T-helper 2 cell treated with Interferon-gamma antibody and Interleukin-4, amounts not matched to agents 5 μg/mL and 100 μg/mL, for 36 hours (primary cell): ENCODE measurements around the gene RIC8A.
"Not testable (repeated sequence)": the region's sequence is repeated elsewhere in the genome, so short reads cannot be mapped to it uniquely, and the experiment has no call there.

Source experiments
- DNase-seq: peaks from one replicate; pipeline ENCODE4 v3.0.0; 2021; ENCODE audit warnings: low spot score
- H3K27ac Mint-ChIP-seq: one replicate; pipeline ENCODE4 v1.8.0; 2021; ENCODE audit warnings: mild to moderate bottlenecking, mixed read lengths
- H3K27me3 Mint-ChIP-seq: one replicate; pipeline ENCODE4 v1.8.0; 2021; ENCODE audit warnings: low read depth, mixed read lengths
- H3K36me3 Mint-ChIP-seq: one replicate; pipeline ENCODE4 v1.8.0; 2021; ENCODE audit warnings: low read depth, mixed read lengths
- H3K4me1 Mint-ChIP-seq: one replicate; pipeline ENCODE4 v1.8.0; 2021; ENCODE audit warnings: low read depth, mixed read lengths
- H3K4me3 Mint-ChIP-seq: one replicate; pipeline ENCODE4 v1.8.0; 2022; ENCODE audit warnings: mild to moderate bottlenecking, moderate library complexity, mixed read lengths
- H3K9me3 Mint-ChIP-seq: one replicate; pipeline ENCODE4 v1.8.0; 2021; ENCODE audit warnings: mixed read lengths

The RIC8A gene

DNA sequence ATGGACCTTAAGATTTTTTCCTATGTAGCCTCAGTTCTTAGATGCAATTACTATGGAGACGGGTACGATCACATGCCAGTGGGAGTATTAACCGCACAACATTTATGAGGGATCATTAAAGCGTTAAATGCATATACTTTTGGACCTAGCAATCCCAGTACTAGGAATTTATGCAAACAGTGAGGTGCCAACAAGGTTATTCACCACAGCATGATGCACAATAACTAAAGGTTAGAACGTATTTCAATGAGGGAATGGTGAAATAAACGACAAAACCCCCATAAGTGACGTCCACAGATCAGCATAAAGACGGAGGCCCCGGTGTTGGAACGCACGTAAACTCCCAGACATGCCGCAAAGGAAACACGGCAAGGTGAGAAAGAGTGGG lies 28.1 kb downstream of the RIC8A start:
- no peaks in the 10 kb centered on the region for H3K27me3 Mint-ChIP-seq
- DNase-seq, result no peak
- H3K4me1 Mint-ChIP-seq, result peaks cover 31% of the 10 kb centered on the region
- peak overlapping the region; percentile 85 for H3K27ac Mint-ChIP-seq
- H3K36me3 Mint-ChIP-seq, result peaks cover 9% of the 10 kb centered on the region
- peak overlapping the region; percentile 90 for H3K4me3 Mint-ChIP-seq
- no peaks in the 10 kb centered on the region for H3K9me3 Mint-ChIP-seq

DNA sequence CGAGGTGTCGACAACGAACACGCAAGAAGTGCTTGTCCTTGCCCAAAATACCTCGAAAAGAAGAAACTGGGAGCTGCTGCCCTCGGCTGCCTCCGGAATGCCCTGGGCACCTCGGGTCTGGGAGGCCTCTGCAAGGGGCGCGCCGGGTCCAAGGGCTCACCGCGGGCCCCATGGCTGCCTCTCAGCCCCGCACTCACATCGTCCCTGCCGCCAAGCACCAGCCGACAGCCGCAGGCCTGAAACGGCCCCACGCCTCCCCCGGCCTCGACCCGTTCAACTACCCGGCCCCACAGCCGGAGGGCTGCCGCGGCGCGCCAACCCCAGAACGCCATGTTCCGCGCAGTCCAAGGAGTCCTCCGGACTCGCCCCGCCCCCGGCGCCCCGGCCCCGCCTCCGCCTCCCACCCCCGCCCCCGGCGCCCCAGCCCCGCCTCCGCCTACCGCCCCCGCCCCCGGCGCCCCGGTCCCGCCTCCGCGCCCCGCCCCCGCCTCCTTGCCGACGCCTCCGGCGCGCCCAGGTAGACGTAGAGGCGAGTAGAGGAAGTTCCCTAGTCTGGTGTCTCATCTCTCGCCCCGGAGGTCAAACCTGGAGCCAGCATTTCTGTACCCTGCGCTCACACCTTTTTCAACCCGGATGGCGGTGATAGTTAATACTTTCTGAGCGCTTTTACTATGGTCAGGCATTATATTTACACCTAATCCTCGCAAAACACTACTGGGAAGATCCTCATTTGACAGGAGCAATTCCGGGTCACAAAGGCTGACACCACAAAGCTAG lies 28.7 kb downstream of the RIC8A start, which contains the start of gene SIRT3:
Gene SIRT3, minus strand, starts transcription at position 346 of the 777 bp plus-strand sequence. Its CDS starts 14 bp downstream, at position 332.
- Mint-ChIP-seq H3K9me3 (no peaks in the 10 kb centered on the region), H3K27ac (peak within 1 kb of the TSS; percentile 99), H3K4me1 (peaks cover 32% of the 10 kb centered on the region), H3K27me3 (no peaks in the 10 kb centered on the region), H3K4me3 (peak within 1 kb of the TSS; percentile 98), H3K36me3 (peaks cover 11% of the 10 kb centered on the region)
- peak; percentile 77 for DNase-seq

DNA sequence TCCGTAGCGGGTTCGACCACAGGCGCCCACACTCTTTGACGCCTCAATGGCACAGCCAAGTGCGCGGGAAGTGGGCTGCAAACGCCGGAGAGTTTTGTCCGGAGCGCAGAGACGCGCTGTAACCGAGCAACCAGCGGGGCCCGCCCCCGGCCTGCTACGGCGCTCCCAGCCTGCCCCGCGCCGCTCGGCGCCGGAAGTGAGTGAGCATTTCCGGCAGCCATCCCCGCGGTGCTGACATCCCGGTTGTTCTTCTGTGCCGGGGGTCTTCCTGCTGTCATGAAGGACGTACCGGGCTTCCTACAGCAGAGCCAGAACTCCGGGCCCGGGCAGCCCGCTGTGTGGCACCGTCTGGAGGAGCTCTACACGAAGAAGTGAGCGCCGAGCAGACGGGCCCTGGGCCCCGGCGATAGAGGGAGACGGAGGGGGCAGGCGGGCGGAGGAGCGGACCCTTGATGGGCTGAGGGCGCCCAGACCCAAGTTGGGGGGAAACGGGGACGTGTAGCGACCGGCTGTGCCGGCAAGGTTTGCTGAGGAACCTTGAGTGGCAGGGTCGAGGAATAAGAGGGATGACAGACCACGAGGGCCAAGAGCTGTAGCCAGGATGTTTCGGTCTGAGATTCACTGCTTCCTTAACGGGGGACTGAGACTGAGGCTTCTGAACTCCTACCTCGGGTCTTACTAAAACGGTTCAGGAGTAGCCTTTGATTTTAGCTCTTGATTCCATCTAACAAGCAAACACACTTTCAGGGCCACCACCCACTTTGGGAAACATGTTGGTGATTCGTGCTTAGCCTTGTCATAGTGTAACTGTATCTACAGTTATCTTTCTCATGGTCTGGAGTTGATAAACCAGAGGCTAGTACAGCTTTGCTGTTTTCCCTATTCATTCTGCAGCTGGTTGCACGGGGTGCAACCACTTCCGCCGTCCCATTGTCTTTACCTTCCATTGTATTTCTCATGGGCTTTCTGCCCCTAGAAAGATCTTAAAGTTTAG lies 29.6 kb downstream of the RIC8A start, which contains the start of gene PSMD13:
Gene PSMD13, plus strand, starts transcription at position 203 of the 994 bp plus-strand sequence. Its CDS starts 74 bp downstream, at position 277.
- DNase-seq, result peak; percentile 92
- peaks cover 39% of the 10 kb centered on the region for H3K4me1 Mint-ChIP-seq
- H3K9me3 Mint-ChIP-seq, result no peaks in the 10 kb centered on the region
- H3K27ac Mint-ChIP-seq, result peak within 1 kb of the TSS; percentile 99
- H3K4me3 Mint-ChIP-seq, result peak within 1 kb of the TSS; percentile 98
- H3K27me3 Mint-ChIP-seq, result no peaks in the 10 kb centered on the region
- peaks cover 20% of the 10 kb centered on the region for H3K36me3 Mint-ChIP-seq

DNA sequence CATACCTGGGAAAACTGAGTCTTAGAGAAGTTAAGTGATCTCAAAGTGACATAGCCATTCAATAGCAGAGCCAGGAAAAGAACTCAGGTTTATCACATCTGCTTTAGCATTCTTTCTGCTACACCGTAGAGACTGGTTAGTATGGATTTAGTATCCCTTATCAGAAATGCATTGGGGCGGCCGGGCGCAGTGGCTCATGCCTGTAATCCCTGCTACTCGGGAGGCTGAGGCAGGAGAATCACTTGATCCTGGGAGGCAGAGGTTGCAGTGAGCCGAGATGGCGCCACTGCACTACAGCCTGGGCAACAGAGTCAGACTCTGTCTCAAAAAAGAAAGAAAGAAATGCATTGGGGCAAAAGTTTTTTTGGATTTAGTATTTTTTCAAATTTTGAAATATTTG lies 30.8 kb downstream of the RIC8A start:
- peaks cover 28% of the 10 kb centered on the region for H3K36me3 Mint-ChIP-seq
- not testable (repeated sequence) for H3K27ac Mint-ChIP-seq, DNase-seq, H3K27me3 Mint-ChIP-seq, H3K9me3 Mint-ChIP-seq
- H3K4me1 Mint-ChIP-seq, result peaks cover 44% of the 10 kb centered on the region
- peak overlapping the region; percentile 98 for H3K4me3 Mint-ChIP-seq

DNA sequence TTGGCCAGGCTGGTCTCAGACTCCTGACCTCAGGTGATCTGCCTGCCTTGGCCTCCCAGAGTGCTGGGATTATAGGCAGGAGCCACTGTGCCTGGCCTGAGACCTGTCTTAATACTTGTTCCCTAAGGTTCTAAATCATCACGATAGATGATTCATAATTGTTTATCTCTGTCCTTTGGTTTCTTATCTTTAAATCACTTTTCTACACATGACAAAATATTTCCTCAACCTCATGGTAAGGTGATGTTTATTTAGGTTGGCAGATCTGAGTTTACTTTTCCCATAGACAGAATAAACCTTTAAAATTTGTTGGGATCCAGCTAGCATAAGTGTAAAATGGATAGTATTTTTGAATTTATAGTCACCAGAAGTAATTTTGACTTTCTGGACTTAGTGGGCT lies 32.8 kb downstream of the RIC8A start:
- Mint-ChIP-seq H3K36me3 (peaks cover 42% of the 10 kb centered on the region), H3K9me3 (no peaks in the 10 kb centered on the region), H3K4me1 (peaks cover 41% of the 10 kb centered on the region), H3K27ac (no peak overlapping the region), H3K4me3 (no peak overlapping the region), H3K27me3 (no peaks in the 10 kb centered on the region)
- no peak for DNase-seq

DNA sequence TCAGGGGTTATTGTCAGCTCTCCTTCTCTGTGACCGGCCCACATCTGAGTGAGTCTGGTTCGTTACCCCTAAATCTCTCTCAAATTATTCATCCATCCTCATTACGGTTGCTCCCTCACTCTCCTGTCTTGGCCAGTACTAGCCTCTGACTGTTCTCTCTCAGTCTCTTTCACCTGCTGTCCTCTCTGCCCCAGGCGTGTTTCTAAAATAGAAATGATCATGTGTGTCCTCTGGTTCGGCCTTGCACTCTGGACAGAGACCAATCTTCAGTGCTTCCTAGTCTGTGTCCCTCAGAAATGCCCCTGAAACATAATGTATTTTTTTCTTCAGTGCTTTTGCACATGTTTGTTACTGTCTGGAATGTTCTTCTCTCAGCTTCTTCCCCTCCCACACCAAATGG lies 34.1 kb downstream of the RIC8A start:
- no peaks in the 10 kb centered on the region for H3K9me3 Mint-ChIP-seq
- H3K27me3 Mint-ChIP-seq, result no peaks in the 10 kb centered on the region
- H3K27ac Mint-ChIP-seq, result peak overlapping the region; percentile 15

DNA sequence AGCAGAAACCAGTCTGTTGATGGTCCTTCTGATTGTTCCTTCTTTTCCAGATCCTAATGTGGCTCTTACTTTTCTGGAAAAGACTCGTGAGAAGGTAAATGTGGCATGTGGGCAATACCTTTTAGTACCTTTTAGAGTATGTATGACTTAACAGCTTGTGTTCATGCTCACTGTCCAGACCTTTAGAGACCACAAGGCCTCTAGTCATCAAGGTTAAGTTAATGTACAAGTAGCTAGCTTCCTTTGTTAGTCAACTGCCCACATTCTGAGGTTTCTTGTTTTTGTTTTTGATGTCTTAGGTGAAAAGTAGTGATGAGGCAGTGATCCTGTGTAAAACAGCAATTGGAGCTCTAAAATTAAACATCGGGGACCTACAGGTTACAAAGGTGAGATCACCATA lies 36.9 kb downstream of the RIC8A start:
- no peaks in the 10 kb centered on the region for H3K9me3 Mint-ChIP-seq
- no peaks in the 10 kb centered on the region for H3K27me3 Mint-ChIP-seq
- no peak for DNase-seq
- no peak overlapping the region for H3K4me3 Mint-ChIP-seq
- peaks cover 76% of the 10 kb centered on the region for H3K36me3 Mint-ChIP-seq
- no peak overlapping the region for H3K27ac Mint-ChIP-seq
- peaks cover 24% of the 10 kb centered on the region for H3K4me1 Mint-ChIP-seq

More for the DNA sequence above, 34.1 kb downstream of the RIC8A start:
- H3K4me3 Mint-ChIP-seq, result no peak overlapping the region
- H3K4me1 Mint-ChIP-seq, result peaks cover 35% of the 10 kb centered on the region
- peaks cover 52% of the 10 kb centered on the region for H3K36me3 Mint-ChIP-seq
- no peak for DNase-seq

DNA sequence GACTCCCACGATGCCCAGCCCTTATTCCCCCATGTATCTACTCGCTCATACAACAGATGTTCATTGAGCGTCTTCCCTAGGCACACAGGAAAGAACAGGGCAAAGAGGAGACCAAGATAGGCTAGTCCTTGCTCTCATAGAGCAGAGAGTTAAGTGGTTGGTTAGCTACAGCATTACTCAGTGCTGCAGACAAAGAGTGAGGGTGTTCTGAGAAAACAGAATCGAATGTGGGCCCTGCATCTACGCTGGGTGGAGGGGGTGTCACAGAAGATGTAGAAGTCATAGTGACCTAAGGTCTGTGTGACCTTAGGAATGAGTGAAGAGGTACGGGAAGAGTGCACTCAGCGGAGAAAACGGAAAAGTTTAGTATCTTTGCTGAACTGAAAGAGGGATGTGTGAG lies 41.6 kb downstream of the RIC8A start:
- Mint-ChIP-seq H3K36me3 (peaks cover 75% of the 10 kb centered on the region), H3K4me3 (no peak overlapping the region), H3K27ac (peak overlapping the region; percentile 6), H3K27me3 (no peaks in the 10 kb centered on the region), H3K4me1 (peaks cover 10% of the 10 kb centered on the region), H3K9me3 (no peaks in the 10 kb centered on the region)
- no peak for DNase-seq

DNA sequence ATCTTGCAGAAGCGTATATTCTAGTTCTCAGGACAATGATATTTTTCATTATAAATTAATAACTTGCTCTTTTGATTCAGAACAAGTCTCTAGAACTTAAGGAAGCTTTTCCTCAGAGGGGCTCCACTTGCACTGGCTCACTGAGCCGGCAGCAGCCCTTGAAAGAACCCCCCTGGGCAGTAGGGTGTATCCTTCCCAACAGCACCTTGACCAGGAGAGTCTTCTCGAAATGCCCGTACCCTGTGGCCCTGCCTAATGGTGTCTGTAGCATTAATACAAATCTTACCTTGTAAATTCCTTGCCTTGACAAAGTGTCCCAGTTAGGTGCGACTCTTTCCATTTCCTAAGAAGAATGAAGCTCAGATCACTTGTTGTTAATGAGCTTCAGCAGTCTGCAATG lies 42.8 kb downstream of the RIC8A start:
- Mint-ChIP-seq H3K4me1 (peaks cover 10% of the 10 kb centered on the region), H3K27ac (no peak overlapping the region), H3K4me3 (no peak overlapping the region), H3K27me3 (no peaks in the 10 kb centered on the region), H3K9me3 (no peaks in the 10 kb centered on the region), H3K36me3 (peaks cover 69% of the 10 kb centered on the region)
- DNase-seq, result no peak

DNA sequence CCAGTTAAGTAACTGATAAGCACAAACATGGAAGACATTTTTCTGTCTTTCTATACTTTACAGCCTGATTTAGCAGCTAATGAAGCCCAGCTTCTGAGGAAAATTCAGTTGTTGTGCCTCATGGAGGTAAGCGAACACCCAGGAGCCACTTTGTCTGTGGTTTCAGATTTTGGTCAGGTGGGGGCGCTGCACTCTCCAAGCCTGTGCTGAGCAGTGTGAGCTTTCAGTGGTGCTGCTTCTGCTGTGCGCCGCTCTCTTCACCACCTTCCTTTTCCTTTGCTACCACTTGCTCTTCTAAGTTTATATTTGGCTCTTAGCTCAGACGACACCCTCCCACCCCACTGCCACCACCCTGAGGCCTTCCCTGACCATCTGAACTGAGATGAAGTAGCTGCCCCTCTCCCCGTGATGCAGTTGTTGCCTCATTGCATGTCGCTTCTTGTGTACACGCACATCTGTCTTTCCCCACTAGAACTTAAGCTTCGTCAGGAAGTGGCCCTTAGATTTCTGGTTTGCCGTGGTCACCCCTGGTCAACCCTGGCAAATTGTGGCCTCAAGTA lies 43.3 kb downstream of the RIC8A start:
- Mint-ChIP-seq H3K9me3 (no peaks in the 10 kb centered on the region), H3K36me3 (peaks cover 63% of the 10 kb centered on the region), H3K27ac (peak overlapping the region; percentile 33), H3K27me3 (no peaks in the 10 kb centered on the region), H3K4me3 (no peak overlapping the region), H3K4me1 (peaks cover 10% of the 10 kb centered on the region)
- DNase-seq, result peak; percentile 62

DNA sequence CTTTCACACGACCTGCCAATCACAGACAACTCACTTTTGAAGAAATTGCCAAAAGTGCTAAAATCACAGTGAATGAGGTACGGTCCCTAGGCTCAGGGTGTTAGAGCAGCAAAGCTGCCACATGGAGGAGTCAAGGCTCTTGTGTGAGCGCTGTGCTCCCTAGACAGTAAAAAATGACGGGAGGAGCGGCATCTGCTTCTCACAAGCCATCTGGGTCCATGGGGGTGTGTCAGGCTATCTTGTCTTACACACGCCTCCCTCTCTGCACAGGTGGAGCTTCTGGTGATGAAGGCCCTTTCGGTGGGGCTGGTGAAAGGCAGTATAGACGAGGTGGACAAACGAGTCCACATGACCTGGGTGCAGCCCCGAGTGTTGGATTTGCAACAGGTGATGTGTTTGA lies 44.0 kb downstream of the RIC8A start:
- no peak overlapping the region for H3K4me3 Mint-ChIP-seq
- no peaks in the 10 kb centered on the region for H3K27me3 Mint-ChIP-seq
- peaks cover 10% of the 10 kb centered on the region for H3K4me1 Mint-ChIP-seq
- H3K27ac Mint-ChIP-seq, result no peak overlapping the region
- H3K9me3 Mint-ChIP-seq, result no peaks in the 10 kb centered on the region
- no peak for DNase-seq
- peaks cover 58% of the 10 kb centered on the region for H3K36me3 Mint-ChIP-seq

DNA sequence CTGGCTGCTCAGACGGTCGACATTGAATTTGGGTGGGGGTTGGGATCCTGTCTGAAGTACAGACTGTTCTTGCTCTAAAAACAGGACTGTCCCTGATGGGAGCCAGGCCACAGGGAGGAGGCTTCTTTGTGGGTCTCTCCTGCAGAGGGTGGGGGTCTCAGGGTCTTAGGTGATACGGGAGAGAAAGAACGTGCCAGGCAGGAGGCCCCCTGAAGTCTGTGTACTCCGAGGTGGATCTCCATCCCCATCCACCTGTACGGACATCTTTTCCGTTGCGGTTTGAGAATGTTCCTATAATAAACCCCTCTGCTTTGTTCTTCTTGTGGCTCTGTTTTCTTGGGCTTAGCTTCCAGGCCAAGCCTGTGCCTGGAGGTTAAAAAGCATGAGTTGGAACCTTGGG lies 45.2 kb downstream of the RIC8A start:
- Mint-ChIP-seq H3K36me3 (peaks cover 50% of the 10 kb centered on the region), H3K27me3 (no peaks in the 10 kb centered on the region), H3K4me1 (peaks cover 10% of the 10 kb centered on the region), H3K4me3 (no peak overlapping the region), H3K27ac (no peak overlapping the region), H3K9me3 (no peaks in the 10 kb centered on the region)
- no peak for DNase-seq

DNA sequence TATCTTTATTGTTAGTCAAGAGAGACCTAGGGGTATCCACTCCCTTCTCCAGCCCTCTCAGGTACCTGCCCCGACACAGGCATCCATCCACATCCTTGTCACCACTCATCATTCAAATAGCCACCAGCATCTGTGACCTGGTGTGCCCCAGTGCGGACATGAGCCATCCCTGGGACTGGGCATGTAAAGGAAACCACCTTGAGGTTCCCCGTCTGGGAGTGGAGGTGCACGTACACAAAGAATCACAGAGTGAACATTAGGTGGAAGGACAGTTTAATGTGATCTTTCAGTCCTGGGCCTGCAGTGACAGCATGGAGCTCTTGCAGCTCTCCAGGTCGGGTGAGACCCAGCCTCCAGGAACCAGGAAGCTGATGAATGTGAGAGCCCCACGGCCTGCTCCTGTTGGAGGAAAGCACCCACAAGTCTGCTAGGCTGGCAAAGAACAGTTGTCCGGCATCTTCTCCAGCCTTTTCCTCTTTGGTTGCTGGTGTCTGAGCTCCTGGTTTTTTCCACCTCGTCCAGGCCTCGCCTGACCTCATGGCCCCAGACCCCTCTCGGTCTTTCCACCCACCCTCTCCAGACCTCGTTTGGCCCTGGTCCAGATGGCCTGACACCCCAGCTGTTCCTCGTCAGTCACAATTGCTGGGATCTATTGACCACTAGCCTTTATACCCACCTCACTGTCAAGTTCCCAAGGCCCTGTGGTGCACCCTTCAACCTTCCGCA lies 45.8 kb downstream of the RIC8A start:
- H3K36me3 Mint-ChIP-seq, result peaks cover 43% of the 10 kb centered on the region

More for the DNA sequence above, 45.8 kb downstream of the RIC8A start:
- no peak overlapping the region for H3K4me3 Mint-ChIP-seq
- DNase-seq, result no peak
- H3K27ac Mint-ChIP-seq, result peak overlapping the region; percentile 15
- H3K9me3 Mint-ChIP-seq, result no peaks in the 10 kb centered on the region
- H3K4me1 Mint-ChIP-seq, result peaks cover 10% of the 10 kb centered on the region
- peaks cover 4% of the 10 kb centered on the region for H3K27me3 Mint-ChIP-seq
